Naive thymus-derived CD4-positive, alpha-beta T cell (primary cell): Measurements from ENCODE around the gene BOLA2B. TPM values are rescaled to one million over a fixed set of nuclear protein-coding genes. Genes with fewer than 3 reads are reported as not detected.
"Not testable (repeated sequence)": the region's sequence is repeated elsewhere in the genome, so short reads cannot be mapped to it uniquely, and the experiment has no call there.

ENCODE experiments used
- ATAC-seq: fragments of 150-1000 bp; cut with Tn5 transposase; 2 replicates; pipeline ENCODE4 v1.10.0; 2021; ENCODE audit warnings: mild to moderate bottlenecking, moderate library complexity
- CTCF ChIA-PET: fragments of 350-600 bp; sonication (Branson Sonifier 250); formaldehyde crosslinking; loops from one replicate; lab custom pipeline; 2021; ENCODE audit warnings: antibody characterized with exemption; lab: Charles Lee
- POLR2A ChIA-PET: fragments of 350-600 bp; sonication (Branson Sonifier 250); formaldehyde crosslinking; loops from one replicate; lab custom pipeline; 2021; ENCODE audit warnings: antibody characterized with exemption, inconsistent platforms; lab: Charles Lee
- DNase-seq, 9 donors: peaks; one replicate each; pipeline versions ENCODE4 v3.0.0 to v3.0.0-alpha.2; 2020 to 2022; ENCODE audit warnings: mixed read lengths in 1 of 9
- H3K27ac ChIP-seq: one replicate; pipeline ENCODE4 v1.7.0; 2013; ENCODE audit warnings: mild to moderate bottlenecking, low read depth, low read length, moderate library complexity
- H3K27me3 ChIP-seq, 2 donors: one replicate each; pipeline ENCODE4 v1.7.0; 2013; ENCODE audit warnings: low read length in 2 of 2, mild to moderate bottlenecking in 2 of 2, moderate library complexity in 2 of 2; ENCODE audit not compliant: control insufficient read depth in 2 of 2, insufficient read depth in 2 of 2
- H3K36me3 ChIP-seq, 3 experiments: 1 replicate in 2 of 3; 2 replicates in 1 of 3; pipeline ENCODE4 v1.7.0; 2013; ENCODE audit warnings: low read length in 3 of 3, mild to moderate bottlenecking in 3 of 3, moderate library complexity in 1 of 3; ENCODE audit not compliant: insufficient read depth in 3 of 3, control insufficient read depth in 2 of 3
- H3K4me1 ChIP-seq, 2 donors: one replicate each; pipeline ENCODE4 v1.7.0; 2013; ENCODE audit warnings: low read length in 2 of 2, mild to moderate bottlenecking in 2 of 2, moderate library complexity in 1 of 2; ENCODE audit not compliant: control insufficient read depth in 2 of 2, insufficient read depth in 2 of 2
- H3K4me3 ChIP-seq: 2 replicates; pipeline ENCODE4 v1.7.0; 2013; ENCODE audit warnings: mild to moderate bottlenecking, low read length
- H3K9me3 ChIP-seq, 3 experiments: 1 replicate in 2 of 3; 2 replicates in 1 of 3; pipeline ENCODE4 v1.7.0; 2013; ENCODE audit warnings: low read length in 3 of 3; ENCODE audit not compliant: control insufficient read depth in 2 of 3
- H3K27ac Mint-ChIP-seq, 9 donors: one replicate each; pipeline ENCODE4 v1.8.0; 2020 to 2022; ENCODE audit warnings: mixed read lengths in 9 of 9, mild to moderate bottlenecking in 8 of 9, moderate library complexity in 5 of 9, inconsistent platforms in 2 of 9
- H3K27me3 Mint-ChIP-seq, 5 donors: one replicate each; pipeline ENCODE4 v1.8.0; 2021 to 2022; ENCODE audit warnings: mixed read lengths in 5 of 5, mild to moderate bottlenecking in 1 of 5
- H3K36me3 Mint-ChIP-seq, 5 donors: one replicate each; pipeline ENCODE4 v1.8.0; 2020 to 2022; ENCODE audit warnings: mixed read lengths in 5 of 5, mild to moderate bottlenecking in 3 of 5, inconsistent platforms in 1 of 5
- H3K4me1 Mint-ChIP-seq, 7 donors: one replicate each; pipeline ENCODE4 v1.8.0; 2020 to 2022; ENCODE audit warnings: mixed read lengths in 7 of 7, mild to moderate bottlenecking in 3 of 7, inconsistent platforms in 1 of 7
- H3K4me3 Mint-ChIP-seq, 10 donors: one replicate each; pipeline ENCODE4 v1.8.0; 2020 to 2022; ENCODE audit warnings: mild to moderate bottlenecking in 10 of 10, mixed read lengths in 10 of 10, moderate library complexity in 6 of 10, inconsistent platforms in 2 of 10
- H3K9me3 Mint-ChIP-seq, 11 donors: one replicate each; pipeline ENCODE4 v1.8.0; 2020 to 2022; ENCODE audit warnings: mixed read lengths in 11 of 11, mild to moderate bottlenecking in 4 of 11, inconsistent platforms in 1 of 11, moderate library complexity in 1 of 11
- intact Hi-C, 2 donors: fragments of 100-400 bp; cut with micrococcal nuclease; formaldehyde crosslinking; loops; one replicate each; pipeline ENCODE4 v1.15.1; 2023
- polyA plus RNA-seq, 2 donors: library from polyadenylated mRNA; unstranded; fragments of 300-500 nt; fragmentation: Illumina TruSeq; gene quantifications; one replicate each; pipeline ENCODE4 v1.2.3, GENCODE V29; 2021
- total RNA-seq, 6 experiments: library from RNA in 5 of 6; stranded (reverse) in 5 of 6; gene quantifications; 1 replicate in 5 of 6; 2 replicates in 1 of 6; pipeline ENCODE4 v1.2.3 and lab custom pipeline; 2021 to 2026

Gene BOLA2B
- total RNA-seq (100 to 1,000 TPM in 1 of 5 experiments, 10 to 100 TPM in 4; 51.3 to 173 (median 69.8) TPM), polyA plus RNA-seq (100 to 1,000 TPM; 168 to 205 TPM), total RNA-seq (lab: John Stamatoyannopoulos, UW) (not detected)

DNA sequence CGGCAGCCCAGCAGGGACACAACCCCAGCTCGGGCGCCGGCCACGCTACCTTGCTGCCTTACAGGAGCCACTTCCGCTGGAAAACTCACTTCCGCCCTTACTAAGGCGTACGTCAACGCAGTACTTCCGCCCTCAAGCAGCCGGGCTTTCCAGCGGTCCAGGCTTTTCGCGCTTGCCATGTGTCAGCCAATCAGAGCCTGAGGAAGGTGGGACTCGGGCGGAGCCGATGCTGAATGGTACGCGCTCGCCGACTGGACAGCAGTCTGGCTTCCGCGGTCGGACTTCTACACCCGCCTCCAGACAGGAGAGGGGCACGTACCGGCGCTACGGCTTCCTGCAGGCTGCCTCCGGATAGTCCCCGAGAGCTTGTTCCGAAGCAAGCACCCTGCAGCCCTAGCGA, at the start of gene BOLA2B, which contains the start of gene SLX1A:
Gene BOLA2B (minus strand): TSS at position 52 of the 400 bp plus-strand sequence. CDS start 71 bp downstream, outside the sequence.
Gene SLX1A (plus strand): TSS at position 261 of the 400 bp plus-strand sequence. CDS start 210 bp downstream, outside the sequence.
- CTCF ChIA-PET, H3K27me3 Mint-ChIP-seq, H3K4me3 ChIP-seq: not testable (repeated sequence)

DNA sequence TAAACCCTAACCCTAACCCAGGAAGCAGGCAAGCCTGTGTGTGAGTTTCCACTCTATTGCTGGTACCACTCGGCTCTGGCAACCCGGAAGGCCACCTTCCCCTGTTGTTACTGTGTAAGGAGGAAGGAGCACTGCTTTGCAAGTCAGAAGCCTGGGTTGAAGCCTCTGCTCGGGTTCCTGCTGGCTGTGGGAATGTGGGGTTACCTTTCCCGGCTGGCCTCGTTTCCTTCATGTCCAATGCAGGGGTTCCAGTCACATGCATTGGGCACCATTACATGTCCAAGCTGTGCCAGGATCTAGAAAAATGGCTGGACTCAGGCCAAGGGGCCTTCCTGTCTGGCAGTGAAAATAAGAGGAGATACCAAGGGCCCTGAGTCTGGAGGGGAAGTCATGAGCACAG, 23.6 kb upstream of the BOLA2B start:
- DNase-seq, ATAC-seq, H3K4me1 Mint-ChIP-seq, H3K4me3 ChIP-seq, H3K27me3 ChIP-seq, H3K27me3 Mint-ChIP-seq, CTCF ChIA-PET, H3K9me3 Mint-ChIP-seq, H3K27ac Mint-ChIP-seq, H3K4me3 Mint-ChIP-seq, H3K4me1 ChIP-seq, H3K27ac ChIP-seq, H3K36me3 Mint-ChIP-seq, H3K36me3 ChIP-seq, intact Hi-C loops, POLR2A ChIA-PET, H3K9me3 ChIP-seq: not testable (repeated sequence)

More for the DNA sequence above, at the start of gene BOLA2B, which contains the start of gene SLX1A:
- H3K4me3 Mint-ChIP-seq, H3K27me3 ChIP-seq, POLR2A ChIA-PET, H3K9me3 ChIP-seq, H3K36me3 ChIP-seq, H3K4me1 Mint-ChIP-seq, DNase-seq, H3K9me3 Mint-ChIP-seq, H3K27ac Mint-ChIP-seq, H3K4me1 ChIP-seq, H3K36me3 Mint-ChIP-seq, intact Hi-C loops: not testable (repeated sequence)
- peak; percentile 94 for ATAC-seq
- H3K27ac ChIP-seq = peak within 1 kb of the TSS; percentile 29

DNA sequence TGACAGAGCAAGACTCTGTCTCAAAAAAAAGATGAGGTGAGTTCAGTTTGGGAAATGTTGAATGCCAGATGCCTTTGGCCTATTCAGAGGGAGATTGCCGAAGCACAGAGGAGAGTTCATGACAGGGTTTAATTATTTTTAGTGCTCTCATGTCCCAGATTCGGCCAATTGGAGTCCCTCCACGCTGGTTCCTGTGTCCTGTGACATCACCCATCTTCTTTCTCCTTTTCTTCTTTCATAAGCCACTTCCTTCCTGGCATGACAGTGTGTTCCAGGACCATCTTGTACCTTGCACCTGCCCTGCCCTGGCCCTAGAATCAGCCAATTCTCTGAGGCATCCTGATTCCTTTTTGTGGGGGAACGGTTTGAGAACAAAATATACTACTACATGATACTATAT, 17.9 kb upstream of the BOLA2B start:
- DNase-seq, H3K9me3 ChIP-seq, H3K36me3 Mint-ChIP-seq, H3K27me3 Mint-ChIP-seq, H3K9me3 Mint-ChIP-seq, H3K4me1 Mint-ChIP-seq, H3K27me3 ChIP-seq, H3K27ac Mint-ChIP-seq, H3K36me3 ChIP-seq, CTCF ChIA-PET, intact Hi-C loops, H3K4me3 Mint-ChIP-seq, H3K27ac ChIP-seq, POLR2A ChIA-PET, H3K4me3 ChIP-seq, H3K4me1 ChIP-seq: not testable (repeated sequence)
- ATAC-seq = peak; percentile 60

DNA sequence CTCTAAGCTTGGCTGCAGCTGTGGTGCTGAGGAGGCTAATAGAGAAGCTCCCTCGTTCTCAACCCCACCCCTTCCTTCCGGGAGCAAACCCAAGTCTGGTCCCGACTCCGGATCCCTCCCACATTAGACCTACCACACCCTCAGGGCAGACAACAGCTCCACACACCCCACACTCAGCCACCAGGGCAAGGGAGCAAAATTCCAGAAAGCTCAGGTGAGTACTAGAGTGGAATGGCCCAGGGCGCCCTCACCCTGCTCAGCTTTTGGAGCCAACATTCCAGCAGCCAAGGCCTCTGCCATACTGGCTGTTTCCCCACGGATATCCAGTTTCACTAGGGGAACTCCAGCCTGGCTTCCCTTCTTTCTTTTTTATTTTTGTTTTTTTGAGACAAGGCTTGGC, 15.6 kb upstream of the BOLA2B start:
- H3K36me3 ChIP-seq, H3K27me3 ChIP-seq, H3K9me3 Mint-ChIP-seq, H3K4me3 ChIP-seq, intact Hi-C loops, H3K27ac ChIP-seq, ATAC-seq, H3K4me1 Mint-ChIP-seq, POLR2A ChIA-PET, H3K9me3 ChIP-seq, H3K4me1 ChIP-seq, CTCF ChIA-PET, H3K27me3 Mint-ChIP-seq, H3K36me3 Mint-ChIP-seq: not testable (repeated sequence)
- Mint-ChIP-seq H3K4me3 (peak overlapping the region in 1 of 10 donors; percentile 39), H3K27ac (peak overlapping the region in 1 of 9 donors; percentile 48)
- DNase-seq = peak in 3 of 9 donors; percentile 3 to 19 (median 9)

DNA sequence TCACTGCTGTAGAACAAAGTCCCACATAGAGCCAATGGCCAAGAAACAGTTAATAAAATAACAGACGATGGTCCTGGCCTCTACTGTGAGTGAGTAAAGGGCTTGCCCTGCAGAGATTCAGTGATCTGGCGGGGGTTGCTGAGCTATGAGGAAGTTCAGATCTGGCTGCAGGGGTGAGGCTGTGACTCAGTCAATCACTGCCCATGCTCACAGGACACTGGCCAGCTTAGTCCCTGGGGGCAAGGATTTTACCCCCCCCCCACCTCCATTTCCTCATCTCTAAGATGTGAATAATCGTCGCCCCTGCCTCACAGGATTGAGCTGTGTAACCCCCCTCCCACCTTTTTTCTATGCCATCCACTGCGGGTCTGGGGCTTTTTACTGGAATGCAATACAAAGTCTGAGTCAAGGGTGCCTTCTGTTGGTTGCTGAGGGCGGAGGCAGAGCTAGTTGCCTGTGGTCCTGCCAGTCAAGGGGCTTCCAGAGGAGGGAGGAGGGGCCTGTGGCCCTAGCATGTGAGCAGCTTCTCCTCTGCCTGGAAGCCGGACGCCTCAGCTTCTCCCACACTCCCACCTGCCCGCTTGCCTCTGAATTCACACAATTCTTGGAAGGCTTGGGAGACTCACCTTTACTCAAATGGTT, 13.7 kb upstream of the BOLA2B start:
- H3K27ac Mint-ChIP-seq, CTCF ChIA-PET, POLR2A ChIA-PET: not testable (repeated sequence)

DNA sequence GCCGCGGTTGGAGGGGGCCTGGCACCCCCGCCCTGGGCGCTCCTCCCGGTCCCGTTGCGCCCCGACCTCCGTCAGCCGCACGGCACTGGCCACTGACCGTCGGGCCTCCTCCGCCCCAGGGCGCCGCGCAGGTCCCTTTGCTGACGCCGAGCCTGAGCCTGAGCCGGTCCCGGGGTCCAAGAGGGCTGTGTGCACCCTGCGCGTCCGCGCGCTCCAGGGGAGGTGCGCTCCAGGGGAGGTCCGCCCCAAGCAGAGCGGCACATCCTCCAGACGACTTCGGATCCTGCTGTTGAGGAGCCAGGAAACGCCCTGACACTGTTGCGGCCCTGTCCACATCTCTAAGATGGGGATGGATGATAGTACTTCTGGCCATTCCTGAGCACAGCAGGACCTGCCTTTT, 12.8 kb upstream of the BOLA2B start:
- ATAC-seq = peak; percentile 59
- H3K4me3 Mint-ChIP-seq, CTCF ChIA-PET, H3K4me3 ChIP-seq, H3K36me3 Mint-ChIP-seq, H3K9me3 Mint-ChIP-seq, H3K27me3 Mint-ChIP-seq, H3K4me1 ChIP-seq, DNase-seq, intact Hi-C loops, H3K27ac Mint-ChIP-seq, H3K36me3 ChIP-seq, H3K27ac ChIP-seq, H3K9me3 ChIP-seq, H3K4me1 Mint-ChIP-seq, H3K27me3 ChIP-seq, POLR2A ChIA-PET: not testable (repeated sequence)

More for the DNA sequence above, 13.7 kb upstream of the BOLA2B start:
- H3K4me3 ChIP-seq, H3K36me3 ChIP-seq, H3K4me1 Mint-ChIP-seq, H3K27ac ChIP-seq, H3K36me3 Mint-ChIP-seq, H3K9me3 ChIP-seq, H3K9me3 Mint-ChIP-seq, H3K27me3 ChIP-seq, intact Hi-C loops, H3K4me1 ChIP-seq, H3K27me3 Mint-ChIP-seq: not testable (repeated sequence)
- DNase-seq (peak in 1 of 9 donors; percentile 7), ATAC-seq (peak; percentile 74)
- H3K4me3 Mint-ChIP-seq = peak overlapping the region in 4 of 10 donors; percentile 20 to 51 (median 34)

DNA sequence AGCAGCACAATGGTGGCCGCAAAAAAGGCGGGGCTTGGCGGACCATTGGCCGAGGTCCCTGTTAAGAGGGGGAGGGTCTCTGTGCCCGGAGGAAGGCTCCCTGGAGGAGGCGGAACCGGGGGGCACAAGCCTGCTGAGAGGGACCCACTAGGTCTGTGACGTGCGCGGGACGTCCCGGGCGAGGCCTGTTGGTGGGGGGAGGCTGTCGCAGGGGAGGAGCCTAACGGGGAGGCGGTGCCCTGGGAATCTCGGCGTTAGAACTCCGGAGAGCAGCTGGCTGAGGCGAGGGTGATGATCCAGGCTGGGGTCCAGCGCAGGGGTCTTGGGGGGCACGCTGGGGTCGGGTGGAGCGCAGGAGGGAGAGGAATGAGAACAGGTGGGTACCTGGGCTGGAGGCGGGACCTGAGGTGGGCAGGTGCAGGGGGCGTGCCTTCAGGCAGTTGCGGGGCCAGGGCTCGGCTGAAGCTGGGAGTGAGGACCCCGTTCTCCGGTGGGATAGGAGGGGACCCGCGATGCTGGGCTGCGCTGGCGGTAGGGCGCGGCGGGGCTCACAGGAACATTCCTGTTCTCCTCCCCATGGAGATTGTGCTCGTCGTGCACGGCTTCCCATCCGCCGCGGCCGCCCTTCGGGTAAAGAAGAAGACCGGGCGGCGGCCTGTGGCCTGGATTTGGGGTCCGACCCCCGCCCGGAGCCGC, 12.2 kb upstream of the BOLA2B start:
- H3K27ac Mint-ChIP-seq, H3K27me3 ChIP-seq, H3K4me3 ChIP-seq, intact Hi-C loops, H3K27ac ChIP-seq, H3K4me3 Mint-ChIP-seq, H3K36me3 ChIP-seq, H3K4me1 Mint-ChIP-seq, H3K27me3 Mint-ChIP-seq, H3K36me3 Mint-ChIP-seq, CTCF ChIA-PET, POLR2A ChIA-PET, H3K9me3 Mint-ChIP-seq, H3K9me3 ChIP-seq, H3K4me1 ChIP-seq: not testable (repeated sequence)
- ATAC-seq (peak; percentile 74), DNase-seq (peak in 4 of 9 donors; percentile 0 to 21 (median 8))
